D721Med (cell line): Measurements from ENCODE around the gene PRDM15.

Experiments used
- DNase-seq: peaks from one replicate; pipeline ENCODE4 v3.0.0; 2011; ENCODE audit warnings: low spot score; ENCODE audit not compliant: insufficient read length
- FAIRE-seq: peaks from 2 replicates; lab custom pipeline; 2011; peaks lifted over from hg19 to GRCh38; lab: Jason Lieb, UNC
- TF ChIP-seq, protein P1 (sequence below): IDR thresholded peaks from 2 replicates; pipeline ENCODE4 v1.5.1; 2012; ENCODE audit warnings: mild to moderate bottlenecking, control low read depth; ENCODE audit not compliant: insufficient read depth; ENCODE audit errors: missing control alignments

Gene PRDM15

DNA sequence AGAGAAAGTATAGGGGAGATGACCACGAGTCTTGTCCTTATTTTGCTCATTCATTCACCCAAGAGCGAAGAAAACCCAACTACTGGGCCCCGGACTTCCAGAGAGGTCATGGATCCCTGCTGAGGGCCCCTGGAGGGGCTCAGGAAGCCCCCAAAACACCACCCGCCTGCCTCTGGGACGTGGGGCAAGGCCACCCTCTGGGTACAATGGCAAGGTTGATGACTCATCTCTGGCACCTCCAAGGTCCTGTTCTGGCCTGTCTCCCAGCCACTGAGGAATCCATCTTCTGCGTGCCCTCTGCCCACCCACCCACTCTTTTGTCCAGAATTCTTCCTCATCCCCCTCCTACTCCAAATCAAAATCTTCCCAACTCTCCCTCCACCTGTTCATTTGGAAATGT, 21.3 kb upstream of the PRDM15 start:
- FAIRE-seq (no peak), DNase-seq (no peak)
- TF ChIP-seq, protein P1, sequence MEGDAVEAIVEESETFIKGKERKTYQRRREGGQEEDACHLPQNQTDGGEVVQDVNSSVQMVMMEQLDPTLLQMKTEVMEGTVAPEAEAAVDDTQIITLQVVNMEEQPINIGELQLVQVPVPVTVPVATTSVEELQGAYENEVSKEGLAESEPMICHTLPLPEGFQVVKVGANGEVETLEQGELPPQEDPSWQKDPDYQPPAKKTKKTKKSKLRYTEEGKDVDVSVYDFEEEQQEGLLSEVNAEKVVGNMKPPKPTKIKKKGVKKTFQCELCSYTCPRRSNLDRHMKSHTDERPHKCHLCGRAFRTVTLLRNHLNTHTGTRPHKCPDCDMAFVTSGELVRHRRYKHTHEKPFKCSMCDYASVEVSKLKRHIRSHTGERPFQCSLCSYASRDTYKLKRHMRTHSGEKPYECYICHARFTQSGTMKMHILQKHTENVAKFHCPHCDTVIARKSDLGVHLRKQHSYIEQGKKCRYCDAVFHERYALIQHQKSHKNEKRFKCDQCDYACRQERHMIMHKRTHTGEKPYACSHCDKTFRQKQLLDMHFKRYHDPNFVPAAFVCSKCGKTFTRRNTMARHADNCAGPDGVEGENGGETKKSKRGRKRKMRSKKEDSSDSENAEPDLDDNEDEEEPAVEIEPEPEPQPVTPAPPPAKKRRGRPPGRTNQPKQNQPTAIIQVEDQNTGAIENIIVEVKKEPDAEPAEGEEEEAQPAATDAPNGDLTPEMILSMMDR, result no peak

DNA sequence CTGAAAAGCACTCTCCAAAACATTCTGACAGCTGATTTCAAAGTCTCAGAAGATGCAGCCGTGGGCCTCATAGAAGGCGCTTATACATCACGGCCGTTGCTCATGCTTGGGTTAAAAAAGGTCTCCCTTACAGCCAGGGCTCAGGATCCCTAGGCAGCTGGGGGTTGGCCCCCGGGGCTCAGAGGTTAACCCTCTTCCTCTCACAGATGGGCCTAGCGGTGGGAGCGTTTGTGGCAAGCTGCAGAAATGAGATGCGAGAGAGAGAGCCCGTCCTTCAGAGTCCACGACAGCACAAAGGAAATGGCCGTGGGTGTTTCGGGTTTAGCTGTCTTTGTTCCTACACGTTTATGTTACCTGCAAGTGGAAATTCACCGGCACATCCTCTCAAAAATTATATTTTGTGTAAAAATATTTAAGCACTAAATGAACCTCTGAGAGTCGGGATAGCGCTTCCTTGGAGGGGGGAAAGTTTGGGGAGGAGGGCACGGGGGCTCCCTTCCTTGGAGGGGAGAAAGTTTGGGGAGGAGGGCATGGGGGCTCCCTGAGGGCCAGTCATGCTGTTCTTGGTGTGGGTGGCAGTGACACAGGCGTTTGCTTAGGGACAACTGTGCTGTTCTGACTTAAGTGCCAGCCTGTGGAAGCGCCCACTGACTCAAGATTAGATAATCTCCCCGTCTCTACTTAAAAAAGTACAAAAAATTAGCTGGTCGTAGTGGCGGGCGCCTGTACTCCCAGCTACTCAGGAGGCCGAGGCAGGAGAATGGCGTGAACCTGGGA, 20.5 kb upstream of the PRDM15 start:
- TF ChIP-seq, protein P1, result no peak
- DNase-seq (no peak), FAIRE-seq (no peak)

DNA sequence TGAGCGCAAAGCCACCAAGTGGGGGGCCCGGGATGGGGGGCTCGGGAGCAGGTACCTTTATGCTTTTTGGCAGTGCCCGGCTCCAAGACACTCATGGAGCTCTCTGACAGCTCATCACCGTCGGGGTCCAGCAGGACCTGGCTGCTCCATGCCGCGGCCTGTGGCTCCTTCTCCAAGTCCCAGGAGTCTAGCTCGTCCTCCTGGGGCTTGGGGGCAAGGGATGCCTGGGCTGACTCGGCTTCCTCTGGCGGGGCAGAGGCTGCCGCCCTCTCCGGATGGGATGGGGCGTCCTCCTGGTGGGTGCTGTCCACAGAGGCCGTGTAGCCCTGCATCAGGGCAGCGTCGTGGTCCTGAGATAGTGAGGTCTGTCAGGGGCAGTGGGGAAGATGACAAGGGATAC, 19.9 kb upstream of the PRDM15 start:
- TF ChIP-seq, protein P1, result no peak
- DNase-seq, result no peak
- FAIRE-seq, result no peak

DNA sequence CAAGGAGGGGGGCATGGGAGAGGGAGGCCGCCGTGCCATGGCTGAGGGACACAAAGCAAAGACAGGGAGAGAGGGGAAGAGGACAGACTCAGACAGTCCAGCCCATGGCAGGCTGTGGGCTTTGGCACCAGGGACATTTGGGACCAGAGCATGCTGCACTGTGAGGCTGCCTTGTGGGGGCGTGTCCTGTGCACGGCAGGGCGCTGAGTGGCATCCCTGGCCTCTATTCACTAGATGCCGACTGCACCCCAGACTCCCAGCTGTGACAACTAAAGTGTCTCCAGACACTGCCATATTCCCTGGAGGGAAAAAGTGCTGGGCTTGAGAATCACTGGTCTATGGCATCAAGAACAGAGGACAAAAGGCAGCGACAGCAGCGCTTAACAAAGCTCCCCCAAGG, 18.6 kb upstream of the PRDM15 start:
- FAIRE-seq, result no peak
- DNase-seq, result no peak
- TF ChIP-seq, protein P1, result no peak

DNA sequence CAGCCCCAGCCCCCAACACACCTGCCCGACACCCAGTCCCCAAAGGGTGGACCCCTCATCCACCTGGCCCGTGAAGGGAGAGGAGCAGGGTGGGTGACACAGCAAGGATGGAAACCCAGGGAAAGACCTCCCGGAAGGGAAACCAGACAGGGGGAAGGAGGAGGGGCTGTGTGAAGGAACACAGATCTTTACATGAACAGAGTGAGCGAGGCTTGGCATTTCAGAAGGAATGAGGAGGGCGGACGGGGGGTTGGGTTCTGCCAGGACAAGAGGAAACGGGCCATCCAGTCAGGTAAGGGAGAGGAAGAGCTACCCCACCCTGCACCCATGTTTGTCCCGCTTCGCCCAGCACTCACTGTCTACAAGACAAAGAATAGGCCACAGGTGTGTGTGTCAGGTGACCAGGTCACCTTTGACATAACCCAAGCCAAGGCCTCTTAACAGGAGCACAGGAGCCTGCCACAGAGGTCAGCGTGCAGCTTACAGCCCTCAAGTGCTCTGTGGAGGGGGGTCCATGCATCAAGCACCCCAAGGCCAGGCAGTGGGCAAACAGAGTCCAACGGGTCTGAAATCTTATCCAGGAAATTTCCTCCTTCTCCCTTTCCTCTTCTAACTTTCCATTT, 18.0 kb upstream of the PRDM15 start:
- no peak for DNase-seq
- TF ChIP-seq, protein P1, result no peak
- FAIRE-seq, result no peak

DNA sequence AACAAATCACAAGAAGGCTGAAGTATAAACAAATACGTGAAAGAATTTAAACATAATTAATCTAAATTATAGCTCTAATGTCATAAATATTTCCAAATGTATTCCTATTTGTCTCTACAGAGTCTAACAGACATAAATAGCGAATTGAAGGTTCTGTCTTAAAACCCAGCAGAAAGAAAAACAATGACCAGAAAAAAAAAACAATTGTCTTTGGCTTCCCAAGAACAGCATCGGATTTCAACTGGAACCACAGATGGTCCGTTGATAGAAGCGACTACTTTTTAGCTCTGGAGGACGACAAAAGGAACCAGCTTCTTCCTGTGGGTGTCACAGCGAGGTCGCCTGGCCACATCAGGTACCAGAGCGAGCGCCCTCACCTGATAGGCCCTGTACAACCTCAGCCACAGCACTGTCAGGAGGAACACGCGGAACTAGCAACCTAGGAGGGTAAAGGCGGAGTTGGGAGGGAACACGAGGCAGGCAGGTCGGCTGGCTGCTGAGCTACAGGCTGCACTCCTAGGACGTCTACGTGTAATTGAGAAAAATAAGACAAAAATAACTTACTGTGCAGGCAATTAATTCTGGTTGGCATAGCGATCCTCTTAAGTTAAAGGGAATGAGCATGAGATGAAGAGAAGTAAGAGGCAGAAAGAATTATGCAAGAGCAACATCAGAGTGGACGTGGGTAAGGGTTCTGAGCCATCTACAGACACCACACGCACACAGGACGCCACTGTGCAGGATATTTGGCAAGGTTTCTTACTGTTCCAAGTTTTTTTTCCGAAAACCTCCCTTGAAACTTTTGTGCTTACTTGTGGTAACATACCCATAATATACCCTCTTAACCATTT, 16.7 kb upstream of the PRDM15 start:
- TF ChIP-seq, protein P1, result no peak
- DNase-seq, result no peak
- no peak for FAIRE-seq
